Upper lobe of right lung (tissue), 1 donor: Measurements from ENCODE around the gene GLIS1. TPM values are rescaled to one million over a fixed set of nuclear protein-coding genes. Genes with fewer than 3 reads are reported as not detected.

Experiments used
- ATAC-seq: fragments of 200-7000 bp; cut with Tn5 transposase; one replicate; pipeline ENCODE4 v1.9.1; 2020; ENCODE audit warnings: mild to moderate bottlenecking, moderate library complexity
- DNase-seq: peaks from one replicate; pipeline ENCODE4 v3.0.0-alpha.2; 2020
- H3K27ac ChIP-seq: fragments of 200-600 bp; one replicate; pipeline ENCODE4 v1.8.0; 2022
- H3K27me3 ChIP-seq: fragments of 200-600 bp; one replicate; pipeline ENCODE4 v1.8.0; 2022; ENCODE audit warnings: mild to moderate bottlenecking
- H3K36me3 ChIP-seq: fragments of 200-600 bp; one replicate; pipeline ENCODE4 v1.8.0; 2022
- H3K4me1 ChIP-seq: fragments of 200-600 bp; one replicate; pipeline ENCODE4 v1.8.0; 2022
- H3K4me3 ChIP-seq: fragments of 200-600 bp; one replicate; pipeline ENCODE4 v1.8.0; 2022; ENCODE audit warnings: mild to moderate bottlenecking
- H3K9me3 ChIP-seq: fragments of 200-600 bp; one replicate; pipeline ENCODE4 v1.8.0; 2022
- intact Hi-C: fragments of 100-400 bp; cut with DNase I; formaldehyde crosslinking; loops from one replicate; pipeline ENCODE4 v1.11.0; 2022
- total RNA-seq: library from RNA; stranded (reverse); fragmentation: NEBNext Ultra II Directional; extraction: Animal tissue kit (Norgen Biotek cat#: 25700); gene quantifications from one replicate; pipeline ENCODE4 v1.2.1, GENCODE V29; 2021
- TF ChIP-seq, protein P1 (sequence below): fragments of 200-600 bp; IDR thresholded peaks from one replicate; pipeline ENCODE4 v1.8.0; 2022; ENCODE audit warnings: antibody characterized with exemption
- donor health status: DM: no; HTN: yes; CAD: no; lungs with severe emphysema.

Gene GLIS1
- total RNA-seq, 1 donor from 2014 or later, result 0.14 TPM

DNA sequence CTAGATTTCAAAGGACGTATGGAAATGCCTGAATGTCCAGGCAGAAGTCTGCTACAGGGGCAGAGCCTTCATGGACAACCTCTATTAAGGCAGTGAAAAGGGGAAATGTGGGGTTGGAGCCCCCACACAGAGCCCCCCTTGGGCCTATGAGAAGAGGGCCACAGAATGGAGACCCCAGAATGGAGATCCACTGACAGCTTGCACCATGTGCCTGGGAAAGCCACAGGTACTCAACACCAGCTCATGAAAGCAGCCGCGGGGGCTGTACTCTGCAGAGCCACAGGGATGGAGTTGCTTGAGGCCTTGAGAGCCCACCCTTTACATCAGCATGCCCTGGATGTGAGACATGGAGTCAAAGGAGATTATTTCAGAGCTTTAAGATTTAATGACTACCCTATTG lies 171.1 kb downstream of the GLIS1 start:
- intact Hi-C loops, result no loop called here
- H3K27me3 ChIP-seq, result no peaks in the 10 kb centered on the region
- TF ChIP-seq, protein P1, sequence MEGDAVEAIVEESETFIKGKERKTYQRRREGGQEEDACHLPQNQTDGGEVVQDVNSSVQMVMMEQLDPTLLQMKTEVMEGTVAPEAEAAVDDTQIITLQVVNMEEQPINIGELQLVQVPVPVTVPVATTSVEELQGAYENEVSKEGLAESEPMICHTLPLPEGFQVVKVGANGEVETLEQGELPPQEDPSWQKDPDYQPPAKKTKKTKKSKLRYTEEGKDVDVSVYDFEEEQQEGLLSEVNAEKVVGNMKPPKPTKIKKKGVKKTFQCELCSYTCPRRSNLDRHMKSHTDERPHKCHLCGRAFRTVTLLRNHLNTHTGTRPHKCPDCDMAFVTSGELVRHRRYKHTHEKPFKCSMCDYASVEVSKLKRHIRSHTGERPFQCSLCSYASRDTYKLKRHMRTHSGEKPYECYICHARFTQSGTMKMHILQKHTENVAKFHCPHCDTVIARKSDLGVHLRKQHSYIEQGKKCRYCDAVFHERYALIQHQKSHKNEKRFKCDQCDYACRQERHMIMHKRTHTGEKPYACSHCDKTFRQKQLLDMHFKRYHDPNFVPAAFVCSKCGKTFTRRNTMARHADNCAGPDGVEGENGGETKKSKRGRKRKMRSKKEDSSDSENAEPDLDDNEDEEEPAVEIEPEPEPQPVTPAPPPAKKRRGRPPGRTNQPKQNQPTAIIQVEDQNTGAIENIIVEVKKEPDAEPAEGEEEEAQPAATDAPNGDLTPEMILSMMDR, result no peak
- DNase-seq, result peak; percentile 34
- H3K27ac ChIP-seq, result no peak overlapping the region
- no peaks in the 10 kb centered on the region for H3K9me3 ChIP-seq
- H3K4me3 ChIP-seq, result no peak overlapping the region
- ATAC-seq, result no peak
- H3K36me3 ChIP-seq, result no peaks in the 10 kb centered on the region
- H3K4me1 ChIP-seq, result no peaks in the 10 kb centered on the region

DNA sequence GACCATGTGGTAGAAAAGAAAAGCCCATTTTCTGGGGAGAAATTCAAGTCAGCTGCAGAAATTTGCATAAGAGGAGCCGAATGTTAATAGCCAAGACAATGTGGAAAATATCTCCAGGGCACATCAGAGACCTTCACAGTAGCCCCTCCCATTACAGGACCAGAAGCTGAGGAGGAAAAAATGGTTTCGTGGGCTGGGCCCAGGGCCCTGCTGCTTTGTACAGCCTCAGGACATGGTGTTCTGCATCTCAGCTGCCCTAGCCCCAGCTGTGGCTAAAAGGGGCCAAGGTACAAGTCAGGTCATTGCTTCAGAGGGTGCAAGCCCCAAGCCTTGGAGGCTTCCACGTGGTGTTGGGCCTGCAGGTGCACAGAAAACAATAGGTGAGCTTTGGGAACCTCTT lies 171.5 kb downstream of the GLIS1 start:
- Histone ChIP-seq H3K27ac (no peak overlapping the region), H3K9me3 (no peaks in the 10 kb centered on the region), H3K27me3 (no peaks in the 10 kb centered on the region), H3K36me3 (no peaks in the 10 kb centered on the region), H3K4me3 (no peak overlapping the region), H3K4me1 (no peaks in the 10 kb centered on the region)
- TF ChIP-seq, protein P1, result no peak
- DNase-seq (no peak), ATAC-seq (no peak)
- intact Hi-C loops, result no loop called here

DNA sequence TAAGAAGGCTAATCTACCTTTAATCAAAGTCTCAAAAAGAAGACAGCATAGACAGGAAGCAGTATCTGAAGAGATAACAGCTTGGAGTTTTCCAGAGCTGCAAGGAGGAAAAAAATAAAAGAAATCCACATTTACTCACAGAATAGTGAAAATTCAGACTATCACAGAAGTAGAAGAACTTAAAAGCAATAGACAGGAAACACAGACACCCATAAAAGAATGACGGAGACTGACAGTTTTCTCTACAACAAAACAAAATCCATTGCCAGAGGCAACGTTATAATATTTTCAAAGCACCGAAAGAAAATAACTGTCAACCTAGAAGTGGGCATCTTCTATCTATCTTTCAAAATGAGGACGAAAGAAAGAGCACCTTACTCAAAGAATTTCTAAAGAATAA lies 175.4 kb downstream of the GLIS1 start:
- TF ChIP-seq, protein P1, result no peak
- H3K27me3 ChIP-seq, result peaks cover 7% of the 10 kb centered on the region
- no peak overlapping the region for H3K27ac ChIP-seq
- no peak for DNase-seq
- H3K4me3 ChIP-seq, result no peak overlapping the region
- H3K4me1 ChIP-seq, result no peaks in the 10 kb centered on the region
- intact Hi-C loops, result no loop called here
- no peaks in the 10 kb centered on the region for H3K36me3 ChIP-seq
- H3K9me3 ChIP-seq, result no peaks in the 10 kb centered on the region
- ATAC-seq, result no peak

DNA sequence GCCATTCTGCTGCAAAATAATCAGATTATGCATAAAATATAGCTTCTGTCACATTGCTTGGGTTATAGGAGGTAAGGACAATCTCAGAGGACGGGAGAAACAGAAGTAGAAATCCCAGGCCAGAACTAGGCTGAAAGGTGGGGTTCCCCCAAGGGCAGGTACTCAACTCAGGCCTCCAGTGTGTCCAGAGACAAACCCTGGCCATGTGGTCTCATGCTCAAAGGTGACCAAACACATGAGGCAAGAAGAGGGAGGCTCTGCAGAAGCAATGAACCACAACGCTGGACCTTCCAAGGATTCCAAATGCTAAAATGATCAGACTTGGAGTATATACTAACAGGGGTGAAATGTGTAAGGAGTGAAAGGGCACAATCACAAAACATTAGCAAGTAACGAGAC lies 176.0 kb downstream of the GLIS1 start:
- H3K27ac ChIP-seq, result no peak overlapping the region
- no peaks in the 10 kb centered on the region for H3K4me1 ChIP-seq
- intact Hi-C loops, result no loop called here
- no peaks in the 10 kb centered on the region for H3K36me3 ChIP-seq
- DNase-seq (no peak), ATAC-seq (no peak)
- TF ChIP-seq, protein P1, result no peak
- no peaks in the 10 kb centered on the region for H3K9me3 ChIP-seq
- no peak overlapping the region for H3K4me3 ChIP-seq
- H3K27me3 ChIP-seq, result peaks cover 7% of the 10 kb centered on the region

DNA sequence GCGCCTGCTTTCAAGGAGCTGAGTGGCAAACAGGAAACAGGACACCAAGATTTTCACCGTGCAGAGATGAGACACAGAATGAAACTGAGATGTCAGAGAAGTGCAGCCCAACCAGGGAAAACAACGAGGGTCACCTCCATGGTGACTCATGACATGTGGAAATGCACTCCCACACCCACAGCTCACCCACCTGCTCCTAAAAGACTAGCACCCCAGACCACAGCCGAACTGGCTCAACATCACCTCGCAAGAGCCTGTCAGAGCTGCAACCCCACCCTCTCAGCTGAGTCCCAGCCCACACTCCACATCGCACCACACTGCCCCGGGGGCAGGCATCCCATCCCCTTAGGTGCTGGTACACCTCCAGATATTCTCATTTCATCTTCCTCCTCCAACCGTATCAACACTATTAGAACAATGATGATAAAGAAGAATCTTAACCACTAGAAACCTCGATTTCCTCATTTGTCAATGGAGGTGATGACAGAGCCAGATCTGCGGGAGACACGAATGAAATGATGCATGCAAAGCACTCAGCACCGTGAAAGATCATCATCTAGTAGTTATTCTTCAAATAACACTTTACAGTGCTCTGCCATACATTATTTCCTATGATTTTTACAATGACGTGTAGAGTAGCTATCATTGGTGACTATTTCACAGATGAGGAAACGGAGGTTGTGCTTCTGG lies 176.5 kb downstream of the GLIS1 start:
- intact Hi-C loops, result no loop called here

More for the DNA sequence above, 176.5 kb downstream of the GLIS1 start:
- DNase-seq (peak; percentile 48), ATAC-seq (no peak)
- Histone ChIP-seq H3K27ac (no peak overlapping the region), H3K36me3 (no peaks in the 10 kb centered on the region), H3K4me1 (no peaks in the 10 kb centered on the region), H3K9me3 (no peaks in the 10 kb centered on the region), H3K4me3 (no peak overlapping the region), H3K27me3 (peaks cover 7% of the 10 kb centered on the region)
- TF ChIP-seq, protein P1, result no peak
